GM18517 (cell line): ENCODE data around the gene RANBP17.

Experiments used
- ATAC-seq: cut with Tn5 transposase; IDR thresholded peaks from one replicate; pipeline ENCODE4 v1.9.1; 2021; ENCODE audit warnings: mild to moderate bottlenecking, moderate library complexity; ENCODE audit not compliant: unreplicated experiment

RANBP17 gene

DNA sequence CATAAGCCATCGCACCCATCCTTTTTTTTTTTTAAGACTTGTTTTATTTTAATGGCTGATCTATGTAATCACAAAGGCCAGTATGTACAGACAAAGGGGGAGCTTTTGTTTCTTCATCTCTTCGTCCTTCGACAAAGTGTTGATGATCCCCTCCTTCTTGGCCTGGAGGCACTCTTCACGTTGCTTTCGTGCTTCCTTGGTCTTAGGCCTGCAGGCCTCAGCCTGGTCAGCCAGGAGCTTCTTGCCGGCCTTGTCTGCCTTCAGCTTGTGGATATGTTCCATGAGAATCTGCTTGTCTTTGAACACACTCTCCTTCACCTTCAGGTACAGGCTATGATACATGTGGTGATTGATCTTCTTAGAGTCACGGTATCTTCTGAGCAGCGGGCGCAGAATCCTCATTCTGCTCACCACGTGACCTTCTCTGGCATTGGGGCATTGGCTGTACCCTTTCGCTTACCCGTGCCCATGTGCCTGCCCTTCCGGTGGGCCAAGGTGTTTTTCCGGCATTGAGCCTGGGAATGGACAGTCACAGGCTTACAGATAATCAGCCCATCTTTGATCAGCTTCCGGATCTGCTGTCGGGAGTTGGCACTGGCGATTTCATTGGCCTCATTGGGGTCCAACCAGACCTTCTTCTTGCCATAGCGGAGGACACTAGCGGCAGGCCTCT lies 483.3 kb downstream of the RANBP17 start:
- no peak for ATAC-seq
